GM03348 (cell line): ENCODE measurements around the gene RSRC1.
"Not testable (repeated sequence)": the region's sequence is repeated elsewhere in the genome, so short reads cannot be mapped to it uniquely, and the experiment has no call there.

Source experiments
- DNase-seq: peaks from one replicate; pipeline ENCODE4 v3.0.0; 2012; ENCODE audit warnings: low spot score

RSRC1 gene

DNA sequence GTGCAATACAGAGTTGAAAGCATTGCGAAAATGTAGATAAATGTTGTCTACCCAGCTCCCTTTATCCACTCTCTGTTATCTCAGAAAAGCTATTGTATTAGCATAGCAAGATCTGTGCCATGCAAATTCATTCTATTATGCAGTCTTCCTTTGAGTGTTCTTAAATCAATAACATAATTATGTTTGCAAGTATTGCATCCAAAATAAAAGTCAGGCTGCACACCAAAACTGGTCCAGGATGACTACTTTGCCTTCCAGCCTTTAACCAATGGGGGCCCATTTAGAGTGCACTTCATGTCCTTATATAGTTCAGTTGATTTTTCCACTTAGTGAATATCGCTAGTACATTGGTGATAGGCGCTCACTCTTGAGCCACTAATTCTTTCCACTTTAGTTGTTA is 353.7 kb downstream of the RSRC1 start:
- no peak for DNase-seq

DNA sequence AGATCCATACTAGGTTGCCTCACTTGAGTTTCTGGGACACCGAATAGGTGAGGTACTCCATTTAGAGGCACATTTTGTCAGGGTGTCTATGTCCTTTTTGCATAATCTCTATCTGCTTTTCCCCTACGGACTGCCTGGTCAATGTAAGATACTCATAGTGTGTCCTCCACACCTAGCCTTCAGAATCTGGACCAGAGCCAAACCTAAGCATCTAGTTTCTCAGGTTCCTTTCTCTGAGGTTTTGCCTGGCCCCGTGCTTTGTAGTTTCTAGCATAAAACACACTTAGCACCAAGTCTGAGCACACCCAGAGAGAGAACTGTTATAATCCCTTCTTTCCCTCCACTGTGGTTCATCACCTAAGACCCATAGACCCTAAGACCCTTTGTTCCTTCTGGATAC is 355.2 kb downstream of the RSRC1 start:
- no peak for DNase-seq

DNA sequence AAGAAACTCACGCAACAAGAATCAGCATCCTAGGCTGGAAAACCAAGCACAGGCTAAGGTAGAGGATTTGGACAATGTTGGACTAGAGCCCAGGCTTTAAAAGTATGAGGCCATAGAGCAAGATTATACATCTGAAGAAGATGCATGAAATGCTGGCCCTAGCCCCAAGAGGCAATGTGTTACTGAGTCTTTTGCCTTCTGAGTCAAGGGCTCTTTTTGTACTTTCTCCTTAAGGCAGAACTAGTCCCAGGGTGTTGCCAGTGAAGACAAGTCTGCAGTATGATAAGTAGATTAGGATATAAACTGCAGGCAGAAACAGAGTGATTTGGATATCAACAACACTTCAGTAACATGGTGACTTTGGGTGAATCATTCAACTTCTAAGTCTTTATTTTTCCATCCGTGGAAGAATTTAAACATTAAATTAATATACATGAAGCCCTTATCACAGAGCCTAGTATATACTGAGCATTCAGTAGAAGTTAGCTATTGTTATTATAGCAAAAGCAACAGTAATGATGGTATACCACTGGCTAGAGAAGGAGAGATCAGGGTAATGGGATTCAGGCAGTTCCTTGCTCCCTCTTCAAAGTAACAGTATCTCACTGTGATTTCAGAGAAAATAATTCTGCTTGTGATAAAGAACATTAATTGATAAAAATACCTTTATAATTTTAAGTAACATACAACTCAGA is 361.2 kb downstream of the RSRC1 start:
- no peak for DNase-seq

DNA sequence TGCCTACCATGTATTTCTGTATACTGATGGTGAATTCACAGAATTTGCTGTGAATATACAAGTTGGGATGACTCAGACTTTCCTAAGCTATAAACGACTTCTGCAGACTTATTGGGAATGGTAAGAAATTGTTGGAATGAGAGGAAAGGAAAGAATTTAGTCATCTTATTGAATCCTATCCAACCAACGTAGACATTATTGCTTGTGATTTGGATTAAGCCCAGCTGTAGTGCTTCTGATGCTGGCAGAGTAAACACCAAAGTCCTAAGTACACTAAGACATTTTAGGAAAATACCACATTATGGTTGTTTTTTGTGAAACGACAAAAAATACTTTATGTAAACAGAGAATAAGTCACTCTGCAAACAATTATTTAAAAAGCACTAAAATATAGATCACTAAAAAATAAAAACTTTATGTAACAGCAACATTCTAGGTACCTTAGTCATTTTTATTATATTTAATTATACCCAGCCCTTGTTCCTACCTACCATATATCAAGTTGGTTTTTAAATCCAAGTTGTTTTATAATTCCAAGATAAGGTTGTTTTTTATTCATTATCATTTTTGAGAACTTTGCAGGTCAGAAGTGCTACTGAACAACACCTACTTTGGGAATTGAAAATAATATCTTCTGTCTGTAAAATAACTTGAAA is 361.9 kb downstream of the RSRC1 start:
- peak; percentile 64 for DNase-seq

DNA sequence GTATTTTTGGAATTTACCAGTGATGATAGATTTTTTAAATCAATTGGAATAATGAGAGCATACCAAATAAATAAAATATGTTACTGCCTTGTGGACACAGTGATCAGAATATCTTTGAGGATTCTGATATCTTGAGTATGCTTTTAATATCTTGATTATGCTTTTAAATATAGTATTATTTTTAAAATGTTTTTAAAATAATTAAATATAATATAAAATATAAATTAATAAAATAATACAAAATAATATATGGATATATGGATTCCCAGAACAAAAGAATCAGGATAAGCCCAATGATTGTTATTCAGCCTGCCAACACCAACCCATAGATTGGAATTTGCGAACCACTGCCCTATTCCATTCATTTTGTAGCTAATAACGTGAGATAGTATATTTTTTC is 369.2 kb downstream of the RSRC1 start:
- no peak for DNase-seq

DNA sequence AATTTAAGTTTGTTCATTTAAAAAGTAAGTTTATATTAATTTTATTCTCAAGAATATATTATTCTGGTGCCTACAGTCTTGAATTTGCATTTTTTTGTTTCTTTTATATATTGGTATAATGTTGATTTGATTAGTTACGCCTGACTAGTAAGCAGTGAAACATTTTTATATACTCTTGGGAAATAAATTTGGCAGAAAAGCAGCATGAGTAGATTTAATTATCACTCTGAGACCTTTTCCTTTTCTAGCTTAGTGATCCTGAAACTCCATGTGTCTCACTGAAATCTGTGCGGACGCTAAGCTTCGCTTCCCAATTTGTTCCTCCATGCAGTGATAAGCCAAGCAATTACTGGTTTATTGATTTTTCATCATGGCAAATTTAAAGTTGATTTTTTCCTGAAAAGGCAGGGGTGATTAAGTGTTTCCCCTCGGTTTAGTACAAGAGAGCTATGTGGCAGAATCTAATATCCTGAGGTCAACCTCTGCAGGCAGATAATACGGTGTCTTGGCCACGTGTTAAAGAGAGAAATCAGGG is 373.9 kb downstream of the RSRC1 start:
- no peak for DNase-seq

DNA sequence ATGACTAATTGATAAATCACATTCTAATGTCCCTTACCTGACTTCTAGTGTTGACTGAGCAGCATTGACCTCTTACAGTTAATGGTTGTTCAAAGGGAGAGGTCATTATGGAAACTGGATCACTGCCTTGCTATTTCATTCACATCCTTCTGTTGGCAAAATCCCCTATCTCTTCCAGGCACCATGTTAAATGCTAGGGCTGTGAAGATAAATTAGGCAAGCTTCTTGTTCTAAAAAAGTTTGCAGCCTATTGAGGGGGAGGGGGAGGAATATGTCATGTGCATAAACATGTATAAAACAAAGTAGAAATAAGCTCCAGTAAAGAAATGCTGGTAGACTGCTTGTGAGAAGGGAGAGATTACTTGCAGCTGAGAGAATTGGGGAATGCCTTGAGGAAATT is 376.3 kb downstream of the RSRC1 start:
- DNase-seq: no peak

DNA sequence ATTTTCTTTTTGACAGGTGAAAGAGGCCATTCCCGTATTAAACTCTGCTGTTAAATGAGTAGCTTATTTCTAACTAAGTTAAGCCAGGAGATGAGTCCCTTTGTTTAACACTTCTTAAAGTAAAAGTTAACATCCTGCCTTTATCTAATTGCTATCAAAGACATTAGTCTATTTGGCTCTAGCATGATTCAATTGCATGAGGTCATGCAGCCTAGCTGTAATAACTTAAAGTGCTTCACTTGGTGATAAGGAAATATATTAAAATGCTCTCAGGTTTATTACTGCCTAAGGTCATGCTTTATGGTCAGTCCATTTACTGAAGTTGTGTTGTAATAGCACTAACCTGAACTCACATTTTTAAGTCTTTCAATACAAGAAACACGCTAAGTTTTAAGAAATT is 378.8 kb downstream of the RSRC1 start:
- DNase-seq: no peak

DNA sequence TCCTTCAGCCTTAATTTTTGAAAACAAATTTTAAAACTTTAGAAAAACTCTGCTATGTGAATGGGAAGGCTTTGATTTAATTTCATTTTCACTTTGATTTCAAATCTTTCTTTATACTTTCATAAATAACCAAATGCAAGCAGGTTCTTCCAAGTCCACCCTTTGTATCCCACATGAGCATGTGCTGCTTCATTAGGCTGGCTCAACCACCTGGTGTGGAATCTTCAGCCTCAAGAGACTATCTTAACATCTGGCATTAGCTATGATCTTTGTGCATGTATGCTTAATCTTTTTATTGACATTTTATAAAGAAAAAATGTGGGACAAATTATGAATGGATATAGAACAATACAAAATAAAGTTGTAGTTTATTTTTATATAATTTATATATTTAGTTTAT is 379.3 kb downstream of the RSRC1 start:
- no peak for DNase-seq

DNA sequence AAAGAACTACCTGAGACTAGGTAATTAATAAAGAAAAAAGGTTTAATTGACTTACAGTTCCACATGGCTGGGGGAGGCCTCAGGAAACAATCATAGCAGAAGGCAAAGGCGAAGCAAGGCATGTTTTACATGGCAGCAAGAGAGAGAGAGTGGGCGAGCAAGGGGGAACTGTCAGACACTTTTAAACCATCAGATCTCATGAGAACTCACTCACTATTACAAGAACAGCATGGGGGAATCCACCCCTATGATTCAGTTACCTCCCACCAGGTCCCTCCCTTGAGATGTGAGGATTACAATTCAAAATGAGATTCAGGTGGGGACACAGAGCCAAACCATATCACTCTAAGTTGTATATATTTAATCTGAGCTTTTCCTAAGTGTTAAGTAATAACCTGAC is 382.1 kb downstream of the RSRC1 start:
- DNase-seq: no peak

DNA sequence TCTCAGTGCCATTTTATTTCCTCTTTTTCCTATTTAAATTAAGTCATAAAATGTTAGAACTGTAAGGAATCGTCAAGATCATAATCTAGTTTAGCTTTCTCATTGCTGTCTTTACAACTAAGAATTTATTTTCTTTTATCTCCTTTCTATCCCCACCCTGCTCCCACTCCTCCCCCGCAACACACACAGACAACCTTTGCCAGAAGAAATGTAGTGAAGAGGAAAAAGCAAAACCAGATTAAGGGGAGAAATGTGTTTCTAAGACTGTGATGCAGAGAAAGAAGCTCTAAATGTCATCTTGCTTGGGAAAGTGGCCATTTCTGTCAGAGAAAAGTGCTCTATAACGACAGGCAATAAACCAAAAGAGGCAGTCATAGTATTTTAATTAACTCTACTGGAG is 382.8 kb downstream of the RSRC1 start:
- DNase-seq: no peak

DNA sequence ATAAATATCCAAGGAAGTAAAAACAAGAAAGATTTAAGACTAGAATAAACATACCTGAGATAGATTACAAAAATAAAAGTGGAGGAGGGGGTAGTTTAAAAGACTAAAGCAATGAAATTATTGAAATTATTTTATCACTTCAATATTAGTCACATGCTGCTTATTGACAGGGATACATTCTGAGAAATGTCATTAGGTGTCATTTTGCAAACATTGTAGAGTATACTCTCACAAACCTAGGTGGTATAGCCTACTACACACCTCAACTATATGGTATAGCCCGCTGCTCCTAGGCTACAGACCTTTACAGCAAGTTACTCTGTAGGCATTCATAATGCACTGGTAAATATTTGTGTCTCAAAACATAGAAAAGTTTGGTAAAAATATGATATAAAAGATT is 384.0 kb downstream of the RSRC1 start:
- no peak for DNase-seq

DNA sequence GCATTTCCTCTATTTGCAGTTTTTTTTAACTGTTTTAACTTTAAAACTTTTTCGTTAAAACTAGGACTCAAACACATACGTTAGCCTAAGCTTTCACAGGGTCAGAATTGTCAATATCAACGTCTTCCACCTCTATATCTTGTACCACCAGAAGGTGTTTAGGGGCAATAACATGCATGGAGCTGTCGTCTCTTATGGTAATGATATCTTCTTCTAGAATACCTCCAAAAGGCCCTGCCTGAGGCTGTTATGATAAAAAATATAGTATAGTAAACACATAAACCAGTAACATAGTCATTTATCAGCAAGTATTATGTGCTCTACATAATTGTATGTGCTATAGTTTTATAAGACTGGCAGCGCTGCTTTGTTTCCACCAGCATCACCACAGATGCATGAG is 384.8 kb downstream of the RSRC1 start:
- no peak for DNase-seq

DNA sequence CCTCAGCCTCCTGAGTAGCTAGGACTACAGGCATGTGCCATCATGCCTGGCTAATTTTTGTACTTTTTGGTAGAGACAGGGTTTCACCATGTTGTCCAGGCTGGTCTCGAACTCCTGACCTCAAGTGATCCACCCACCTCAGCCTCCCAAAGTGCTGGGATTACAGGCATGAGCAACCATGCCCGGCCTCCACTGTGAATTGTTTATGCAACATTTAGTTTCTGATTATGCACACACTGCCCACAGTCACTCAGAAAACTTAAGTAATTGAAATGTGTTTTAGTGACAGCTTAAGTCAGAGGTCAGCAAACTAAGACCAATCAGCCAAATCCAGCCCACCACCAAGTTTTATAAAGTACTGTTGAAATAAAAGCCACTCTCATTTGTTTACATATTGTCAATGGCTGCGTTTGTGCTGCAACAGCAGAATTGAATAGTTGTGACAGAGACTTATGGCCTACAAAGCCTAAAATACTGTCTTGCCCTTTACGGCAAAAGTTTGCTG is 385.6 kb downstream of the RSRC1 start:
- not testable (repeated sequence) for DNase-seq

DNA sequence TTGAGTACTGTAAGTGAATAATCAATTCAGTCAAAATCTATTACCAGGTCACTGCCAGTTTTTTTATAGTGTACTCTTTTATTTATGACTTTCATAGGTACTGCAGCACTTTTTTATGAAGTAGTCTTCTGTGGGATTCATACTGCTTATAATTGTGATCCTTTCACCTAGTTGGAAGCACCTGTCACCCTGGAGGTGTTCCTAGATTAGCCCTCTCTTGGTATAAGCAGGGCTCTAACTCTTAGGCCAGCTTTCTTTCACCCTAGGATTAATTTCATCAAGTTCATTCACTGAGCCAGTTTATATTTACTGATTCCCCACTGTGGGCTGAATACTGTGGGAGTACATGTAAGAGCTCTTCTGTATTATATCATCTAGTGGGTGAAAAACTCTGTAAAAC is 395.2 kb downstream of the RSRC1 start:
- no peak for DNase-seq

DNA sequence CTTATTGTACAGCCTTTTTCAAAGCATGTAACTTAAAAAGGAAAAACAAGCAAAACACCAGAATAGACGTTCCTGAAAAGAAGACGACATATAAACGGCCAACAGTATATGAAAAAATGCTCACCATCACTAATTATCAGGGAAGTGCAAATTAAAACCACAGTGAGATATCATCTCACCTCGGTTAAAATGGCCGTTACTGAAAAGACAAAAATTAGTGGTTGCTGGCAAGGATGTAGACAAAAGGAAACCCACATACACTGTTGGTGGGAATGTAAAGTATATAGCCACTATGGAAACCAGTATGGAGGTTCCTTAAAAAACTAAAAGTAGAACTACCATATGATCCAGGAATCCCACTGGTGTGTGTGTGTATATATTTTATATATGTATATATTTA is 396.6 kb downstream of the RSRC1 start:
- no peak for DNase-seq

DNA sequence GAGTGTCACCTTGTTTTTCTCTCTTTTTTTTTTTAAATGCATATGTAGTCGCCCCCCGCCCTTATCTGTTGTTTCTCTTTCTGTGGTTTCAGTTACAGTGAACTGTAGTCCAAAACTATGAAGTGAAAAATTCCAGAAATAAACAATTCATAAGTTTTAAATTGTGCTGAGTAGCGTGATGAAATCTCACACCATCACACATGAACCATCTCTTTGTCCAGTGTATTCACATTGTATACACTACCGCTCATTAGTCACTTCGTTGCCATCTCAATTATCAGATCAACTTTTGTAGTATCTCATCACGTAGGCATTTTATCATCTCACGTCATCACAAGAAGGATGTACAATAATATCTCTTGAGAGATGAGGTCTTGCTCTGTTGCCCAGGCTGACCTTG is 398.6 kb downstream of the RSRC1 start:
- no peak for DNase-seq

DNA sequence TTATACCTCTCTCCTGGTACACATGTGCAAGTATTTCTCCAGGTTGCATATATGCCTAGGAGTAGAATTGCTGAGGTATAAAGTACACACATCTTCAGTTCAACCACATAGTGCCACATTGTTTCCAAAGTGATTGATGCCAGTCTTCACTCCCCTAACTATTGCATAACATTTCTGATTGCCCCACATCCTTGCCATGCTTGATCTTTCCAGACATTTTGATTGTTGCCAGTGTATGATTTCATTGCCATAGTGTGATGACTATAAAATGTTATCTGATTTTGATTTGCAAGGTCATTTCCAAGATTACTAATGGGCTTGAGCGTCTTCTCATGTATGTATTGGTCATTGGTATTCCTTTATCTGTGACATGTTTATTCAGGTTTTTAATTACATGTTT is 400.0 kb downstream of the RSRC1 start:
- DNase-seq: no peak

DNA sequence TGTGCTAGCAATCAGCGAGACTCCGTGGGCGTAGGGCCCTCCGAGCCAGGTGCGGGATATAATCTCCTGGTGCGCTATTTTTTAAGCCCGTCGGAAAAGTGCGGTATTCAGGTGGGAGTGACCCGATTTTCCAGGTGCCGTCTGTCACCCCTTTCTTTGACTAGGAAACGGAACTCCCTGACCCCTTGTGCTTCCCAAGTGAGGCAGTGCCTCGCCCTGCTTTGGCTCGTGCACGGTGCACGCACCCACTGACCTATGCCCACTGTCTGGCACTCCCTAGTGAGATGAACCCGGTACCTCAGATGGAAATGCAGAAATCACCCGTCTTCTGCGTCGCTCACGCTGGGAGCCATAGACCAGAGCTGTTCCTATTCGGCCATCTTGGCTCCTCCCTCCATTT is 406.8 kb downstream of the RSRC1 start:
- not testable (repeated sequence) for DNase-seq

DNA sequence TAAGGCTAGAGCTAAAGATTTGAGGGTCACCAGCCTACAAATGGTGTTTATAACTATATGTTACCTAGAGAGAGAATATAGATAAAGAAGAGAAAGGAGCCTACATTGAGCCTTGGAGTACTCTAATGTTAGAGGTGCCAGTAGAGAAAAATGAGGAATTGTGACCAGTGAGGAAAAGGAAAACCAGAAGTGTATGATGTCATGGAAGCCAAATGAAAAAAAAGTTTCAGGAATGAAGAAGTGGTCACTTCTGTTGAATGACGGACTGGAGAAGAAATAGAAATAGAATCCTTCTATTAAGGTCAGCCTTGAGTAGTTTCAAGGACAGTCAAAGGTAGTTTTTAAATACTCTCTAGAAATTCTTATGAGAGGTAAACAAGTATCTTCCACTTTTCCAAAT is 409.9 kb downstream of the RSRC1 start:
- no peak for DNase-seq

DNA sequence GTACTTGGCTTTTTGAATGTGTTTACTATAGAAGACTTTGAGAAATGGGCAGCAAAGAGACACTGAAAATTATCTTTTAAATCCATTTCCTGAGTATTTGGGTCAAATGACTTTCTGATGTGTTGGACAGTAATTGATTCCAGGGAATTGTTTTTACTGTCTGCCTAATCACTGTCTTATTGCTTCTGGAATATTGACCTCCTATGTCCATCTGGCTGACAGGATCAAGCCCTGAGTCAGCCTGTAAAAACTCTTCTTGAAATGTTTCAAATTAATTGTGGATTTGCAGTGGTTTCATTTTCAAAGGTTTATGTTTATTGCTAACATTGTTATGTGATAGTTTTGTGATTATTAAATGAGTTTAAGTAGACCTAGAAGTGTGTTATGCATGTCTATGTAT is 410.5 kb downstream of the RSRC1 start:
- DNase-seq: peak; percentile 24

DNA sequence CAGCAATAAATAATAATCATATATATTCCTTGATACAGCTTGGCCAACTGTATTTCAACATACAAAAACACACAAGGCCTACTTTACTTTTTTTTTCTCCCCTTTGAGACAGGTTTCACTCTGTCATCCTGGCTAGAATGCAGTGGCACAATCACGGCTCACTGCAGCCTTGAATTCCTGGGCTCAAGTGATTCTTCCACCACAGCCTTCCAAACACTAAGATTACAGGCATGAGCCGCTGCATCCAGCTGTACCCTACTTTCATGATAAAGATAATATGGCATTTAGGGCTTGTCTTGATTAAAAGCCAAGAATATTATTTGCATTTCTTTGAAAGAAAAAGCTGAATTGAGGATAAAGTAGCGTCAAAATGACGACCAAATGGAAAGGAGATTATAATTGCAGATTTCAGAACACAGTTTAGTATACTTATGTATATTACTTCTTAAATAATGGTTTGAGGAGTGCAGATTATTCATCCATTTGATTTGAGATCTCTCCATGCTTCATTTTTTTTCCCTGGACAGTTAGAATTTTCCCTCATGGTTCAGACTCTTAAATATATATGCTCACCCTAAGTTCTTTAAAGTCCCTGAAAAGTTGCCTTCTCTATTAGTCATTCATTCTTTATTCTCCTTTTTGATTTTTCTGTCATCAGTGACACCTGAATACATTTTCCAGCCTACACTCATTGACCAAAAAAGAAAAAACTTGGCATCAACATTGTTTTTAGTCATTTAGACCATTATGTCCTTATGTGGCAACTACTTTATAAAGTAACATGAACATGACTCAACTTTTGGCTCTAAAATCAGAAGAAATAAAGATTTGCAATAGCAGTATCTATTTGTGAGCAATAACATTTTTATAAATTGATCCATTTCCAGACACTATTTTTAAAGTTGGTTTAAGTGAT is 412.6 kb downstream of the RSRC1 start:
- DNase-seq: peak; percentile 36
